Measurements from ENCODE around the gene SUPT4H1. TPM values are rescaled to one million over a fixed set of nuclear protein-coding genes. Genes with fewer than 3 reads are reported as not detected.
A peak's percentile ranks its signal among the peaks of the same experiment; 100 is the strongest.

The SUPT4H1 gene
- total RNA-seq, 2 donors from 2014 or later: 117 to 147 TPM

DNA sequence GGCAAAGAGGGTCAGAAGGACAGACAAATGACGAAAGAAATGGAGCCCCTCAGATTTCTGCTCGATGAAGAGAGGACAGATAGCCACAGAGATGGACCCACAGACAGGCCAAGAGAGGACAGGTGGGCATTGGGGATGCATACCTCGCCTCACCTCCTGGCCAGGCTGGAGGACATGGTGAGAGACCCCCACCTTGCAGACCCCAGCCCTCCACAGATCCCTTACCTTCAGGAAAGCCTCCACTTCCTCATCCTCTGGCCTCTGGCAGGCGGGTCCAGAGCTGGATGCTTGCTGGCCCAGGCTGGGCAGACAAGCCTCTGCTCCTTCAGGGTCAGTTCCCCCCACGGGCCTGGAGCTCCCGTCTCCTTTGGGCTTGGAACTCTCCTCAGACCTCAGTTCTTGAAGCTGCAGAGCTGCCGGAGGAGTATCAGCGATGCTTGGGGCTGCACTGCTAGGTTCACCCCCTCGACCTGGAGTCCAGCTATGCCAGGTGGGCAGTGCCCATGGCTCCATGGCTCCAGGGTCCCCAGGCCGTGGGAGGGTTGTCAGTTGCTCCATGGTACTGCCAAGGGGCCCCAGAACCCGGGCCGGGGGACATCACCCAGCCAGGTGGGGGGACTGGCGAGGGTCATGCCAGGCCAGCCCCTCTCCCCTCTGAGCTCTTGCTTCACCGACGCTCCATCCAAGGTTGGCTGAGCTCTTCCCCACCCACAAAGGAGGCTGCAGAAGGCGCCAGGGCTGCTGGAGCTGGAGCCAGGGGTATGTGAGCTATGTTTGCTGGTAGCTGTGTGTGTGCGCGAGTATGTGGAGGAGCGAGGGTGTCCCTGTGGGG lies 24.4 kb downstream of the SUPT4H1 start:
- Mint-ChIP-seq H3K27me3 (no peaks in the 10 kb centered on the region), H3K27ac (peak overlapping the region; percentile 100), H3K4me1 (peaks cover 29% of the 10 kb centered on the region), H3K4me3 (peak overlapping the region; percentile 98), H3K36me3 (ENCODE audit: low read depth) (peaks cover 87% of the 10 kb centered on the region), H3K9me3 (no peaks in the 10 kb centered on the region)
- no peak for ATAC-seq (replicated peaks)

GRCh38 chr17:58326609-58327362 lies 25.2 kb downstream of the SUPT4H1 start:
- Mint-ChIP-seq H3K9me3 (no peaks in the 10 kb centered on the region), H3K27me3 (no peaks in the 10 kb centered on the region), H3K4me1 (peaks cover 29% of the 10 kb centered on the region), H3K27ac (peak overlapping the region; percentile 100), H3K36me3 (ENCODE audit: low read depth) (peaks cover 87% of the 10 kb centered on the region), H3K4me3 (peak overlapping the region; percentile 98)
- no peak for ATAC-seq (replicated peaks)

GRCh38 chr17:58325976-58326468 lies 26.0 kb downstream of the SUPT4H1 start:
- Mint-ChIP-seq H3K27me3 (no peaks in the 10 kb centered on the region), H3K27ac (peak overlapping the region; percentile 100), H3K9me3 (no peaks in the 10 kb centered on the region), H3K4me3 (peak overlapping the region; percentile 98), H3K4me1 (peaks cover 30% of the 10 kb centered on the region), H3K36me3 (ENCODE audit: low read depth) (peaks cover 87% of the 10 kb centered on the region)
- no peak for ATAC-seq (replicated peaks)

GRCh38 chr17:58325289-58325726 lies 26.7 kb downstream of the SUPT4H1 start:
- Mint-ChIP-seq H3K36me3 (ENCODE audit: low read depth) (peaks cover 85% of the 10 kb centered on the region), H3K27me3 (no peaks in the 10 kb centered on the region), H3K4me1 (peaks cover 34% of the 10 kb centered on the region), H3K9me3 (no peaks in the 10 kb centered on the region), H3K27ac (peak overlapping the region; percentile 100), H3K4me3 (peak overlapping the region; percentile 25)
- ATAC-seq (replicated peaks): no peak

DNA sequence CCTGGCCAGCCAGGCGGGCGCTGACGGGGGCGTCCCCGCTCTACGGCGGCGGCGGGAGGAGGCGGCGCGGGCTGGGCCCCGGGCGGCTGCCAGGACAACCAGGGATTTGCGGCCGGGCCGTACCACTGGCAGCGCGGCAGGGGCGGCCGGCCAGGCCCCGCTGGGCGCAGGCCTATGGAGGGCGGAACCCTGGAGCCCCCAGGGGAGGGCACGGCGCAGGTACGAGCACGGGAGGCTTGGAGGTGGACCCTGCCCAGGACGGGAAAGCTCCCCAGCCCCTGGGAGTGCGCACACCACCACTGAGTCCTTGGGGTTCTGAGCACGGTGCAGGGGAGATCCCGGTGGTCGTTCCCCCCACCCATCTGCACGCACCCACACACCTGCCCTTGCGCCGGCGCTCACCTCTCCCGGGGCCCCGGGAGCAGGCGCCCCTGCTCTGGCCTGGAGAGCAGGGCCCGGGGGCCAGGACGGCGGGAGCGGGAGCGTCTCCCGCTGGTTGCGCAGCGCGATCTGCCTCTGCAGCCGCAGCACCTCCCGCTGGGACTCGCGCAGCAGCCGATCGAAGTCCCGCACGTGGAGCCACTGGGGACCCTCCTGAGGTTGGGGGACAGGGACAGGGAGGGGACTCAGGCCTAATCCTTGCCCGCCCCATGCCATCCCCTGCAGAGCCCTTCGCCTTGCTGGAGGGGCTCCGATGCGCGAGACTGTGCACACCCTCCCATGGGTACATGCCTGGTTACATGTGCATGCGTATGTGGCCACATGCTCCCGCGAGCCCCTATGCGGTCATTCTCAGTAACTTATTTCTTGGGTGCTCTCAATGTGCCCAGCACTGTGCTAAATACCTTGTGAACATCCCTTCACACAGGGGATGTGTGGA lies 27.4 kb downstream of the SUPT4H1 start:
- Mint-ChIP-seq H3K4me3 (peak overlapping the region; percentile 25), H3K36me3 (ENCODE audit: low read depth) (peaks cover 82% of the 10 kb centered on the region), H3K9me3 (no peaks in the 10 kb centered on the region), H3K4me1 (peaks cover 34% of the 10 kb centered on the region), H3K27me3 (no peaks in the 10 kb centered on the region), H3K27ac (peak overlapping the region; percentile 100)
- ATAC-seq (replicated peaks): no peak

GRCh38 chr17:58324056-58324408 lies 28.0 kb downstream of the SUPT4H1 start:
- Mint-ChIP-seq H3K27me3 (no peaks in the 10 kb centered on the region), H3K4me3 (no peak overlapping the region), H3K9me3 (no peaks in the 10 kb centered on the region), H3K4me1 (peaks cover 28% of the 10 kb centered on the region), H3K36me3 (ENCODE audit: low read depth) (peaks cover 82% of the 10 kb centered on the region), H3K27ac (peak overlapping the region; percentile 43)
- no peak for ATAC-seq (replicated peaks)

- H3K4me1 Mint-ChIP-seq: peaks cover 24% of the 10 kb centered on the region
- H3K27me3 Mint-ChIP-seq: no peaks in the 10 kb centered on the region
- no peak overlapping the region for H3K4me3 Mint-ChIP-seq
- H3K36me3 Mint-ChIP-seq (ENCODE audit: low read depth): peaks cover 80% of the 10 kb centered on the region
- H3K27ac Mint-ChIP-seq: peak overlapping the region; percentile 43
- no peaks in the 10 kb centered on the region for H3K9me3 Mint-ChIP-seq
- no peak for ATAC-seq (replicated peaks)
Observed at GRCh38 chr17:58323366-58324055, 28.5 kb downstream of the SUPT4H1 start.

DNA sequence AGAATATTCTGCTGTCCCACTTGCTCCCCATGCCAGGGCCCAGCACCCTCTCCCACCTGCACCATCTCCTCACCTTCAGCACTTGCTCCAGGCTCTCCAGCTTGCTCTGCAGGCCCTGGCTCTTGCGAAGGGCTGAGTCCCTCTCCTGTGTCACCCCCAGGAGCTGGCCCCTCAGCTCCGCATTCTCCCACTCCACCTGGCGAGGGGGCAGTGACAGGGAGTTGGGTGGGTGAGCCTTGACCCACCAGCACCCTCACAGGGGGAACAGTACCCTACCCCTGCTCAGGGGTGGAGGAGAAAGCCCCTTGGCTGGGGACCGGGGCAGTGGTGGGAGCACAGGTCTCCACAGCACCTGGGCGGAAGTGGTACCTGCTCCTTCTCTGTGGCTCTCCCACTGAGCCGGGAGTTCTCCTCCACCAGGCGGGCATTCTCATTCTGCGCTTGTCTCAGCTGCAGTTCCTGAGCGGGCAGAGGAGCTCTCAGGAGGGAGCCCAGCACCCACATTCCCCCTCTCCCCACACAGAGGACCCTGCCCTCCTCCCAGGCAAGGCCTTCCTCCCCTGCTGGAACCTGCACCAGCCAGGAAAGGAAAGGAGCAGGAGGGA lies 29.3 kb downstream of the SUPT4H1 start:
- peak overlapping the region; percentile 30 for H3K27ac Mint-ChIP-seq
- H3K27me3 Mint-ChIP-seq: no peaks in the 10 kb centered on the region
- no peak for ATAC-seq (replicated peaks)
- no peaks in the 10 kb centered on the region for H3K9me3 Mint-ChIP-seq
- peaks cover 18% of the 10 kb centered on the region for H3K4me1 Mint-ChIP-seq
- H3K4me3 Mint-ChIP-seq: no peak overlapping the region
- peaks cover 79% of the 10 kb centered on the region for H3K36me3 Mint-ChIP-seq (ENCODE audit: low read depth)

- no peaks in the 10 kb centered on the region for H3K27me3 Mint-ChIP-seq
- ATAC-seq (replicated peaks): no peak
- H3K9me3 Mint-ChIP-seq: no peaks in the 10 kb centered on the region
- peaks cover 77% of the 10 kb centered on the region for H3K36me3 Mint-ChIP-seq (ENCODE audit: low read depth)
- H3K4me3 Mint-ChIP-seq: no peak overlapping the region
- peaks cover 19% of the 10 kb centered on the region for H3K4me1 Mint-ChIP-seq
- peak overlapping the region; percentile 30 for H3K27ac Mint-ChIP-seq
Observed at GRCh38 chr17:58321571-58322525, 30.2 kb downstream of the SUPT4H1 start.

- no peak overlapping the region for H3K4me3 Mint-ChIP-seq
- peaks cover 74% of the 10 kb centered on the region for H3K36me3 Mint-ChIP-seq (ENCODE audit: low read depth)
Observed at GRCh38 chr17:58320570-58321323, 31.3 kb downstream of the SUPT4H1 start.

DNA sequence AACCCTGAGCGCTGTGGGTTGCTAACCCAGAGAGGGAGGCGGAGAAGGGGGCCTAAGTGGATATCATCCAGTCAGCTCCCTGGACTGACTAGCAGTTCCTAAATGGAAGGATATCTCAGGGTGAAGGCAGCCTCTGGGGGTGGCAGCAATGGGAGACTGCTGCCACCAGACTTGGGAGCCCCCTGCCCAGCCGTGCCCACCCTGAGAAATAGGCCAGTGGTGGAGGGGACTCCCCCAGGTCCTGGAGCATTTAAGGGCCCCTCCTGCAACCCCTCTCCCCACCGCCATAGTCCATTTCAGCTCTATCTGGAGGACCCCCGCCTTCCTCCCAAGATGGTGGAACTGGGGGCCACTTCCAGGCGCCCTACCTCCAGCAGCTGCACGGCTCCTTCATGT lies 31.8 kb downstream of the SUPT4H1 start:
- no peak overlapping the region for H3K4me3 Mint-ChIP-seq
- peaks cover 12% of the 10 kb centered on the region for H3K4me1 Mint-ChIP-seq
- ATAC-seq (replicated peaks): no peak
- H3K27me3 Mint-ChIP-seq: no peaks in the 10 kb centered on the region
- H3K36me3 Mint-ChIP-seq (ENCODE audit: low read depth): peaks cover 76% of the 10 kb centered on the region
- H3K9me3 Mint-ChIP-seq: no peaks in the 10 kb centered on the region
- peak overlapping the region; percentile 72 for H3K27ac Mint-ChIP-seq

More at GRCh38 chr17:58320570-58321323, 31.3 kb downstream of the SUPT4H1 start:
- H3K27me3 Mint-ChIP-seq: no peaks in the 10 kb centered on the region
- ATAC-seq (replicated peaks): no peak
- peak overlapping the region; percentile 3 for H3K27ac Mint-ChIP-seq
- H3K4me1 Mint-ChIP-seq: peaks cover 12% of the 10 kb centered on the region
- H3K9me3 Mint-ChIP-seq: no peaks in the 10 kb centered on the region

All from activated T-helper 17 cell treated with anti-CD3 and anti-CD28 coated beads, Interleukin-2, amount 50 U/mL, for 72 hours (primary cell).